SU-DHL-6 (cell line): ENCODE results near the gene KIF13A.
"Not testable (repeated sequence)": the region's sequence is repeated elsewhere in the genome, so short reads cannot be mapped to it uniquely, and the experiment has no call there.

Experiments
- H2AFZ ChIP-seq: fragments of 200-600 bp; sonication (generic); 2 replicates; pipeline ENCODE4 v1.6.1; 2014; ENCODE audit warnings: low read depth, mild to moderate bottlenecking, moderate library complexity, mixed read lengths, antibody characterized with exemption, low read length; ENCODE audit not compliant: severe bottlenecking
- H3F3A ChIP-seq: fragments of 200-600 bp; shearing (Covaris generic); 2 replicates; pipeline ENCODE4 v1.6.0; 2016; ENCODE audit warnings: antibody characterized with exemption, mild to moderate bottlenecking; ENCODE audit not compliant: insufficient read depth
- H3K27ac ChIP-seq: fragments of 200-600 bp; sonication (generic); 2 replicates; pipeline ENCODE4 v1.5.1; 2016; ENCODE audit warnings: low read depth, mild to moderate bottlenecking, low read length, moderate library complexity, mixed read lengths
- H3K27me3 ChIP-seq: fragments of 200-600 bp; sonication (generic), shearing (Covaris generic); 2 replicates; pipeline ENCODE4 v1.6.0; 2014; ENCODE audit warnings: mild to moderate bottlenecking, low read length
- H3K36me3 ChIP-seq: fragments of 200-600 bp; sonication (generic); 2 replicates; pipeline ENCODE4 v1.6.1; 2014; ENCODE audit warnings: mild to moderate bottlenecking, low read length, mixed read lengths
- H3K4me2 ChIP-seq: fragments of 300-600, 200-600 bp; shearing (Covaris generic), sonication (generic); 2 replicates; pipeline ENCODE4 v1.6.0; 2014; ENCODE audit warnings: low read length, low read depth, mild to moderate bottlenecking; ENCODE audit not compliant: poor library complexity, severe bottlenecking
- H3K4me3 ChIP-seq: fragments of 200-600 bp; sonication (generic); 2 replicates; pipeline ENCODE4 v1.5.1; 2014; ENCODE audit warnings: antibody characterized with exemption, low read length, mild to moderate bottlenecking, mixed read lengths; ENCODE audit not compliant: insufficient read depth, poor library complexity, severe bottlenecking
- H3K79me2 ChIP-seq: fragments of 200-600 bp; sonication (generic); 2 replicates; pipeline ENCODE4 v1.6.1; 2014; ENCODE audit warnings: mild to moderate bottlenecking, low read length, moderate library complexity; ENCODE audit not compliant: insufficient read depth
- H3K9ac ChIP-seq: fragments of 200-600 bp; sonication (generic); 2 replicates; pipeline ENCODE4 v1.7.0; 2014; ENCODE audit warnings: mild to moderate bottlenecking, low read length
- H3K9me2 ChIP-seq: fragments of 200-600 bp; sonication (generic); replicated peaks from 2 replicates; pipeline ENCODE4 v1.6.1; 2014; ENCODE audit warnings: low read length; ENCODE audit not compliant: insufficient read depth
- H3K9me3 ChIP-seq: fragments of 200-600 bp; sonication (generic); 2 replicates; pipeline ENCODE4 v1.6.1; 2014; ENCODE audit warnings: low read length, mixed read lengths; ENCODE audit not compliant: insufficient read depth
- H4K20me1 ChIP-seq: fragments of 200-600 bp; sonication (generic); 2 replicates; pipeline ENCODE4 v1.6.1; 2014; ENCODE audit warnings: low read depth, mild to moderate bottlenecking, antibody characterized with exemption, low read length, moderate library complexity, mixed read lengths
- EZH2phosphoT487 ChIP-seq: fragments of 200-600 bp; sonication (generic), shearing (Covaris generic); conservative IDR thresholded peaks from 2 replicates; pipeline ENCODE4 v1.6.1; 2018; ENCODE audit warnings: mild to moderate bottlenecking, antibody characterized with exemption, low read length, moderate library complexity, mixed read lengths
- TF ChIP-seq, protein P1 (sequence below): fragments of 200-600 bp; sonication (generic); IDR thresholded peaks from one replicate; pipeline ENCODE4 v1.5.1; 2017; ENCODE audit warnings: antibody characterized with exemption, mild to moderate bottlenecking, low read length, moderate library complexity; ENCODE audit not compliant: insufficient read depth, poor library complexity, severe bottlenecking

Gene KIF13A

GRCh38 chr6:17847203-17847760, 140.2 kb downstream of the KIF13A start:
- TF ChIP-seq, protein P1, sequence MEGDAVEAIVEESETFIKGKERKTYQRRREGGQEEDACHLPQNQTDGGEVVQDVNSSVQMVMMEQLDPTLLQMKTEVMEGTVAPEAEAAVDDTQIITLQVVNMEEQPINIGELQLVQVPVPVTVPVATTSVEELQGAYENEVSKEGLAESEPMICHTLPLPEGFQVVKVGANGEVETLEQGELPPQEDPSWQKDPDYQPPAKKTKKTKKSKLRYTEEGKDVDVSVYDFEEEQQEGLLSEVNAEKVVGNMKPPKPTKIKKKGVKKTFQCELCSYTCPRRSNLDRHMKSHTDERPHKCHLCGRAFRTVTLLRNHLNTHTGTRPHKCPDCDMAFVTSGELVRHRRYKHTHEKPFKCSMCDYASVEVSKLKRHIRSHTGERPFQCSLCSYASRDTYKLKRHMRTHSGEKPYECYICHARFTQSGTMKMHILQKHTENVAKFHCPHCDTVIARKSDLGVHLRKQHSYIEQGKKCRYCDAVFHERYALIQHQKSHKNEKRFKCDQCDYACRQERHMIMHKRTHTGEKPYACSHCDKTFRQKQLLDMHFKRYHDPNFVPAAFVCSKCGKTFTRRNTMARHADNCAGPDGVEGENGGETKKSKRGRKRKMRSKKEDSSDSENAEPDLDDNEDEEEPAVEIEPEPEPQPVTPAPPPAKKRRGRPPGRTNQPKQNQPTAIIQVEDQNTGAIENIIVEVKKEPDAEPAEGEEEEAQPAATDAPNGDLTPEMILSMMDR: no peak
- no peak for TF ChIP-seq EZH2phosphoT487
- no peak overlapping the region for H3K9ac ChIP-seq

GRCh38 chr6:17846762-17847161, 140.7 kb downstream of the KIF13A start:
- Histone ChIP-seq H2AFZ (no peak overlapping the region), H3F3A (no peaks in the 10 kb centered on the region), H3K27me3 (no peaks in the 10 kb centered on the region), H3K4me2 (no peak overlapping the region), H3K36me3 (no peaks in the 10 kb centered on the region), H3K27ac (no peak overlapping the region), H3K9ac (no peak overlapping the region), H3K79me2 (no peaks in the 10 kb centered on the region), H3K9me3 (no peaks in the 10 kb centered on the region), H4K20me1 (no peaks in the 10 kb centered on the region), H3K4me3 (no peak overlapping the region), H3K9me2 (no peaks in the 10 kb centered on the region)
- TF ChIP-seq, protein P1: no peak
- no peak for TF ChIP-seq EZH2phosphoT487

More at GRCh38 chr6:17847203-17847760, 140.2 kb downstream of the KIF13A start:
- Histone ChIP-seq H3K4me3 (no peak overlapping the region), H3F3A (no peaks in the 10 kb centered on the region), H3K79me2 (no peaks in the 10 kb centered on the region), H3K27me3 (no peaks in the 10 kb centered on the region), H3K9me2 (no peaks in the 10 kb centered on the region), H3K9me3 (no peaks in the 10 kb centered on the region), H4K20me1 (no peaks in the 10 kb centered on the region), H2AFZ (no peak overlapping the region), H3K4me2 (no peak overlapping the region), H3K36me3 (no peaks in the 10 kb centered on the region), H3K27ac (no peak overlapping the region)

DNA sequence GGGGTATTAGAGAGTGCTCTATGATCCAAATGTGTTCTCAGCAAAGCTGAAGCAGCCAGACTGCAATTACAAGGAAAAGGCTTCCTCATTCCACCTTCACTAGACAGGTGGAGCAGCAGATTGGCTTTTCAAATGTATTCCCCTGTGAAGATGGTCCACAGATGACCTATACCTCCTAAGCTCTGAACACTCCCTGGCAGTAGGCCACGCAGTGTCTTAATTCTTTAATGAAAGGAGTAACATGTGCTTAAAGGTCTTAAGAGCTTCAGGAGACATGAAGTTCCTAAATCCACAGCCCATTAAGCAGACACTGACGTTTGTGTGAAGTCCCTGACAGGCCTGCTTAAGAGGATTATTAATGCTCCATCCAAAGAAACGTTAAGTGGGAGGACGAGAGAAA, 141.8 kb downstream of the KIF13A start:
- H3K9ac ChIP-seq: no peak overlapping the region
- H2AFZ ChIP-seq: no peak overlapping the region
- no peak overlapping the region for H3K27ac ChIP-seq
- H3K36me3 ChIP-seq: no peaks in the 10 kb centered on the region
- no peaks in the 10 kb centered on the region for H4K20me1 ChIP-seq
- no peaks in the 10 kb centered on the region for H3K79me2 ChIP-seq
- no peak overlapping the region for H3K4me2 ChIP-seq
- no peaks in the 10 kb centered on the region for H3F3A ChIP-seq
- no peaks in the 10 kb centered on the region for H3K9me2 ChIP-seq
- TF ChIP-seq, protein P1: no peak
- no peak for TF ChIP-seq EZH2phosphoT487
- no peak overlapping the region for H3K4me3 ChIP-seq
- no peaks in the 10 kb centered on the region for H3K9me3 ChIP-seq
- H3K27me3 ChIP-seq: no peaks in the 10 kb centered on the region

GRCh38 chr6:17844967-17845366, 142.5 kb downstream of the KIF13A start:
- not testable (repeated sequence) for H3K9me3 ChIP-seq, H3K9ac ChIP-seq, H3K27me3 ChIP-seq, H3K4me2 ChIP-seq, H3K27ac ChIP-seq, H3K79me2 ChIP-seq, H2AFZ ChIP-seq, H3K4me3 ChIP-seq, H4K20me1 ChIP-seq, H3F3A ChIP-seq, H3K9me2 ChIP-seq, H3K36me3 ChIP-seq
